Smooth muscle cell (in vitro differentiated cells): ENCODE measurements around the gene LCE1F. TPM values are rescaled to one million over a fixed set of nuclear protein-coding genes. Genes with fewer than 3 reads are reported as not detected.

Experiments
- DNase-seq: peaks from one replicate; lab custom pipeline; 2025; ENCODE audit not compliant: unreplicated experiment; lab: John Stamatoyannopoulos, UW
- H2AFZ ChIP-seq: fragments of 200-600 bp; sonication (generic); 2 replicates; pipeline ENCODE4 v1.6.0; 2016; ENCODE audit warnings: antibody characterized with exemption, low read depth, mild to moderate bottlenecking
- H3F3A ChIP-seq: fragments of 200-600 bp; sonication (generic); 2 replicates; pipeline ENCODE4 v1.6.0; 2017; ENCODE audit warnings: antibody characterized with exemption, low read depth
- H3K27ac ChIP-seq: fragments of 200-600 bp; sonication (generic); 2 replicates; pipeline ENCODE4 v1.5.1; 2016; ENCODE audit warnings: low read depth, mild to moderate bottlenecking
- H3K27me3 ChIP-seq: fragments of 200-600 bp; sonication (generic); 2 replicates; pipeline ENCODE4 v1.6.1; 2016; ENCODE audit warnings: low read depth, mild to moderate bottlenecking
- H3K36me3 ChIP-seq: fragments of 200-600 bp; sonication (generic); 2 replicates; pipeline ENCODE4 v1.5.1; 2016; ENCODE audit warnings: low read depth
- H3K4me1 ChIP-seq: fragments of 200-600 bp; sonication (generic); 2 replicates; pipeline ENCODE4 v1.5.1; 2016; ENCODE audit warnings: low read depth
- H3K4me2 ChIP-seq: fragments of 200-600 bp; sonication (generic); 2 replicates; pipeline ENCODE4 v1.6.0; 2016; ENCODE audit warnings: mild to moderate bottlenecking
- H3K4me3 ChIP-seq: fragments of 200-600 bp; sonication (generic); 2 replicates; pipeline ENCODE4 v1.5.1; 2016; ENCODE audit warnings: mild to moderate bottlenecking
- H3K79me2 ChIP-seq: fragments of 200-600 bp; sonication (generic); 2 replicates; pipeline ENCODE4 v1.6.0; 2016; ENCODE audit warnings: low read depth, mild to moderate bottlenecking
- H3K9ac ChIP-seq: fragments of 200-600 bp; sonication (generic); 2 replicates; pipeline ENCODE4 v1.6.0; 2016; ENCODE audit warnings: low read depth
- H3K9me3 ChIP-seq: fragments of 200-600 bp; sonication (generic); replicated peaks from 2 replicates; pipeline ENCODE4 v1.5.1; 2016; ENCODE audit warnings: low read depth
- H4K20me1 ChIP-seq: fragments of 200-600 bp; sonication (generic); 2 replicates; pipeline ENCODE4 v1.6.0; 2016; ENCODE audit warnings: low read depth
- CTCF ChIP-seq: fragments of 200-600 bp; sonication (generic); IDR thresholded peaks from 2 replicates; pipeline ENCODE4 v1.5.1; 2017; ENCODE audit warnings: borderline replicate concordance, mild to moderate bottlenecking, antibody characterized with exemption; ENCODE audit not compliant: insufficient read depth, poor library complexity, severe bottlenecking
- WGBS: methylation state at CpG from one replicate; pipeline ENCODE4 v1.1.7; 2016; ENCODE audit warnings: low lambda C conversion rate; 5-methylcytosine and 5-hydroxymethylcytosine counted together
- polyA plus RNA-seq: library from polyadenylated mRNA; unstranded; fragments of >200 nt; fragmentation: Nextera tagmentation; extraction: Ambion mirVana; gene quantifications from 2 replicates; pipeline ENCODE4 v1.2.1, GENCODE V29; 2016
- total RNA-seq: library from RNA; depleted of rRNA; stranded (reverse); fragments of >200 nt; gene quantifications from 2 replicates; pipeline ENCODE4 v1.2.3, GENCODE V29; 2014

LCE1F gene
- total and polyA plus RNA-seq, 2 experiments from 2014 or later: not detected

GRCh38 chr1:152786077-152786476 lies 11.1 kb downstream of the LCE1F start, which contains the start of gene LCE1E:
Gene LCE1E, plus strand, starts transcription at chr1:152786257. Its CDS starts 1,043 bp downstream, at chr1:152787300.
- no peak within 1 kb of the TSS for H2AFZ ChIP-seq
- no peak for TF ChIP-seq CTCF

GRCh38 chr1:152795686-152796085 lies 20.7 kb downstream of the LCE1F start:
- Histone ChIP-seq H3K4me1 (no peaks in the 10 kb centered on the region), H3K36me3 (no peaks in the 10 kb centered on the region), H3K79me2 (no peaks in the 10 kb centered on the region), H4K20me1 (no peaks in the 10 kb centered on the region), H3F3A (no peaks in the 10 kb centered on the region), H3K4me2 (no peak overlapping the region), H3K9ac (no peak overlapping the region), H2AFZ (no peak overlapping the region), H3K4me3 (no peak overlapping the region), H3K27me3 (no peaks in the 10 kb centered on the region), H3K9me3 (peaks cover 3% of the 10 kb centered on the region), H3K27ac (no peak overlapping the region)
- 57% methylated on average over 4 of the region's 4 CpGs for WGBS
- TF ChIP-seq CTCF: no peak
- no peak for DNase-seq

More at GRCh38 chr1:152786077-152786476, 11.1 kb downstream of the LCE1F start, which contains the start of gene LCE1E:
- Histone ChIP-seq H4K20me1 (no peaks in the 10 kb centered on the region), H3K79me2 (no peaks in the 10 kb centered on the region), H3K4me2 (no peak within 1 kb of the TSS), H3F3A (no peaks in the 10 kb centered on the region), H3K9me3 (peaks cover 10% of the 10 kb centered on the region), H3K36me3 (no peaks in the 10 kb centered on the region), H3K4me1 (no peaks in the 10 kb centered on the region), H3K27ac (no peak within 1 kb of the TSS), H3K9ac (no peak within 1 kb of the TSS), H3K4me3 (no peak within 1 kb of the TSS), H3K27me3 (no peaks in the 10 kb centered on the region)
- WGBS: 44% methylated on average over 2 of the region's 2 CpGs
- DNase-seq: no peak

GRCh38 chr1:152796421-152796820 lies 21.5 kb downstream of the LCE1F start, which contains the start of gene LCE1D:
Gene LCE1D, plus strand, starts transcription at chr1:152796721. Its CDS starts 1,074 bp downstream, at chr1:152797795.
- Histone ChIP-seq H3K4me3 (no peak within 1 kb of the TSS), H3K27me3 (no peaks in the 10 kb centered on the region), H3K9me3 (peaks cover 3% of the 10 kb centered on the region), H3F3A (no peaks in the 10 kb centered on the region), H2AFZ (no peak within 1 kb of the TSS), H4K20me1 (no peaks in the 10 kb centered on the region), H3K4me2 (no peak within 1 kb of the TSS), H3K79me2 (no peaks in the 10 kb centered on the region), H3K9ac (no peak within 1 kb of the TSS), H3K27ac (no peak within 1 kb of the TSS), H3K4me1 (no peaks in the 10 kb centered on the region), H3K36me3 (no peaks in the 10 kb centered on the region)
- WGBS: 23% methylated on average over 3 of the region's 3 CpGs
- TF ChIP-seq CTCF: no peak
- DNase-seq: no peak

GRCh38 chr1:152801333-152801732 lies 26.4 kb downstream of the LCE1F start:
- Histone ChIP-seq H3K36me3 (no peaks in the 10 kb centered on the region), H3K4me3 (no peak overlapping the region), H2AFZ (no peak overlapping the region), H3K9ac (no peak overlapping the region), H3K9me3 (peaks cover 3% of the 10 kb centered on the region), H3K27me3 (no peaks in the 10 kb centered on the region), H3K79me2 (no peaks in the 10 kb centered on the region), H3K4me1 (no peaks in the 10 kb centered on the region), H3K4me2 (no peak overlapping the region), H3K27ac (no peak overlapping the region), H4K20me1 (no peaks in the 10 kb centered on the region), H3F3A (no peaks in the 10 kb centered on the region)
- WGBS: 74% methylated on average over 1 of the region's 1 CpG
- TF ChIP-seq CTCF: no peak
- no peak for DNase-seq
